ENCODE measurements around the gene PPARA.

The PPARA gene

DNA sequence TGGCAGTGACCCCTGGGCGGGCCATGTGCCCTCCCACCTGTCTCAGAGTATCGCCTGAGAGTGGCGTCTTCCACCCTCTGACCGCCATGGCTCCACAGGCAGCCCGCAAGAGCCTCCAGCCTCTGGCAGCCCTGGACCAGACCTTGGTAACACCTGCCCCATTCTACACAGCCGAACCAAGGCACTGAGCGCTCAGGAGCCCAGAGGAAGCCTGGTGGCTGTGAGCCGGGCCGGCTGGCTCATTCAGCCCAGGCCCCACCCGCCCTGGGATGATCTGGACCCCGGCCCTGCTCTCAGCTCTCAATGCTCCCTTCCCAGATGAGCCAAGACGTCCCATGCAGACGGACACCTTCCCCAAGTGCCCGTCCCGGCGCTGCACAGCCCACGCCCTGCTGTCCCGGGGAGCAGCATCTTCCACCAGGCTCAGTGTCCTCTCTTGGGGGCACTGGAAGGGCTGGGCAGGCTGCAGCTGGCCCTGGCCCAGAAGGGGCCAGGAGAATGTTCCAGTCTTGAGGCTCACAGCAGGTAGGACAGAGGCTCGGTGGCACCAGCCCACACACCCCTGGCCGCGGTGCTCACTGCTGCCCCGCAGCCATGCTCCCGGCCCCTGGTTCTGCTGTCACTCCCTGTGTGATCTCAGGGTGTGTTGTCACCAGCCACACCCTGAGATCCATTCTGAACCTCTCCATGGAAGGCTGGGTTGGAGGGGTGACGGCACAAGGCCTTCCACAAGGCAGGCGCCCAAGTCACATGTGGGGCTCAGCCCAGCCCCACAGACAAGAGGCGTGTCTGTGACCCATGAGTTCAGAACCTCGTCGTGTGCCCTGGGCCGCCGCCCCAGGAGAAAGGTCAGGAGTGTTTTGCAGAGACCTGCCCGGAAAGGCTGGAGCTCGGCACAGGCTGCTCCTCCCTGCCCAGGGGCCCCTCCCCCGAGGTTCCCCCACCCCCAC is 24.2 kb upstream of the PPARA start:
- no peak for TF ChIP-seq CREB1 (IDR thresholded peaks at IDR 0.05; ENCODE audit: low read depth)
- no peak for TF ChIP-seq FOXM1 (IDR thresholded peaks at IDR 0.05; ENCODE audit: borderline replicate concordance, low read depth)
- TF ChIP-seq, protein P1, sequence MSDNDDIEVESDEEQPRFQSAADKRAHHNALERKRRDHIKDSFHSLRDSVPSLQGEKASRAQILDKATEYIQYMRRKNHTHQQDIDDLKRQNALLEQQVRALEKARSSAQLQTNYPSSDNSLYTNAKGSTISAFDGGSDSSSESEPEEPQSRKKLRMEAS (IDR thresholded peaks at IDR 0.05) = no peak
- no peak for TF ChIP-seq YY1 (IDR thresholded peaks at IDR 0.05; ENCODE audit: low read depth)
- no peak for TF ChIP-seq TEAD4 (IDR thresholded peaks at IDR 0.05)
- TF ChIP-seq RAD21 (IDR thresholded peaks at IDR 0.05; ENCODE audit: low read depth) = no peak
- no peak for TF ChIP-seq TAF1 (IDR thresholded peaks at IDR 0.05; ENCODE audit: low read depth)
- TF ChIP-seq, protein P2, sequence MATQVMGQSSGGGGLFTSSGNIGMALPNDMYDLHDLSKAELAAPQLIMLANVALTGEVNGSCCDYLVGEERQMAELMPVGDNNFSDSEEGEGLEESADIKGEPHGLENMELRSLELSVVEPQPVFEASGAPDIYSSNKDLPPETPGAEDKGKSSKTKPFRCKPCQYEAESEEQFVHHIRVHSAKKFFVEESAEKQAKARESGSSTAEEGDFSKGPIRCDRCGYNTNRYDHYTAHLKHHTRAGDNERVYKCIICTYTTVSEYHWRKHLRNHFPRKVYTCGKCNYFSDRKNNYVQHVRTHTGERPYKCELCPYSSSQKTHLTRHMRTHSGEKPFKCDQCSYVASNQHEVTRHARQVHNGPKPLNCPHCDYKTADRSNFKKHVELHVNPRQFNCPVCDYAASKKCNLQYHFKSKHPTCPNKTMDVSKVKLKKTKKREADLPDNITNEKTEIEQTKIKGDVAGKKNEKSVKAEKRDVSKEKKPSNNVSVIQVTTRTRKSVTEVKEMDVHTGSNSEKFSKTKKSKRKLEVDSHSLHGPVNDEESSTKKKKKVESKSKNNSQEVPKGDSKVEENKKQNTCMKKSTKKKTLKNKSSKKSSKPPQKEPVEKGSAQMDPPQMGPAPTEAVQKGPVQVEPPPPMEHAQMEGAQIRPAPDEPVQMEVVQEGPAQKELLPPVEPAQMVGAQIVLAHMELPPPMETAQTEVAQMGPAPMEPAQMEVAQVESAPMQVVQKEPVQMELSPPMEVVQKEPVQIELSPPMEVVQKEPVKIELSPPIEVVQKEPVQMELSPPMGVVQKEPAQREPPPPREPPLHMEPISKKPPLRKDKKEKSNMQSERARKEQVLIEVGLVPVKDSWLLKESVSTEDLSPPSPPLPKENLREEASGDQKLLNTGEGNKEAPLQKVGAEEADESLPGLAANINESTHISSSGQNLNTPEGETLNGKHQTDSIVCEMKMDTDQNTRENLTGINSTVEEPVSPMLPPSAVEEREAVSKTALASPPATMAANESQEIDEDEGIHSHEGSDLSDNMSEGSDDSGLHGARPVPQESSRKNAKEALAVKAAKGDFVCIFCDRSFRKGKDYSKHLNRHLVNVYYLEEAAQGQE (IDR thresholded peaks at IDR 0.05; ENCODE audit: low read depth) = no peak
- TF ChIP-seq TCF12 (IDR thresholded peaks at IDR 0.05; ENCODE audit: low read depth) = no peak
- TF ChIP-seq CEBPB (IDR thresholded peaks at IDR 0.05) = no peak

DNA sequence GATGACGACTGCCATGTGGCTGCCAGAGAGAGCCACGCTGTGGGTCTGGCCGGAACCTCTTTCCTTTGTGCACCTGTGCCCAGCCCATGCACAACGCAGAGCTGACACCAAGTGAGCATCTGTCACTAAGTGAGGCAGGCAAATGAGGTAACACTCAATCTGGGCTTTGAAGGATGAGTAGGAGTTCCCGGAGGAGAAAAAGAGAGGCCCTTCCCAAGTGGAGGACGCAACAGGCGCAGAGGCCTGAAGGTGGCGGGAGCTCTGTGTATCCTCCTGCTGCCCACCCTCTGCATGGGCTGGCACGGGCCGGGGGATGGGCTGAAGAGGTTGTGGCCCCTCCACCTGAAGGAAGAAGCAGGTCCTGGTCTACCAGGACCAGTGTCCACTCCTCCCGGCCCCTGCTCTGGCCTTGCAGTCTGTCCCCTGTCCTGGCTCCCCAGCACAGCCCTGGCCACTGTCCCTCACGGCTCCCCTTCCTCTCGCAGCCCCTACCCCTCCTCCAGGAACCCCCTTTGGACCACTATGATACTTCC is 23.4 kb upstream of the PPARA start:
- TF ChIP-seq TCF12 (IDR thresholded peaks at IDR 0.05; ENCODE audit: low read depth) (no peak), RAD21 (IDR thresholded peaks at IDR 0.05; ENCODE audit: low read depth) (no peak), CREB1 (IDR thresholded peaks at IDR 0.05; ENCODE audit: low read depth) (no peak), TEAD4 (IDR thresholded peaks at IDR 0.05) (no peak), EP300 (IDR thresholded peaks at IDR 0.05; ENCODE audit: borderline replicate concordance) (no peak), ZBTB7A (IDR thresholded peaks at IDR 0.05; ENCODE audit: low read depth) (no peak), CEBPB (IDR thresholded peaks at IDR 0.05) (no peak), NFIC (IDR thresholded peaks at IDR 0.05) (no peak), FOXM1 (IDR thresholded peaks at IDR 0.05; ENCODE audit: borderline replicate concordance, low read depth) (no peak), EGR1 (IDR thresholded peaks at IDR 0.05) (no peak), TAF1 (IDR thresholded peaks at IDR 0.05; ENCODE audit: low read depth) (no peak), YY1 (IDR thresholded peaks at IDR 0.05; ENCODE audit: low read depth) (no peak)
- TF ChIP-seq, protein P3, sequence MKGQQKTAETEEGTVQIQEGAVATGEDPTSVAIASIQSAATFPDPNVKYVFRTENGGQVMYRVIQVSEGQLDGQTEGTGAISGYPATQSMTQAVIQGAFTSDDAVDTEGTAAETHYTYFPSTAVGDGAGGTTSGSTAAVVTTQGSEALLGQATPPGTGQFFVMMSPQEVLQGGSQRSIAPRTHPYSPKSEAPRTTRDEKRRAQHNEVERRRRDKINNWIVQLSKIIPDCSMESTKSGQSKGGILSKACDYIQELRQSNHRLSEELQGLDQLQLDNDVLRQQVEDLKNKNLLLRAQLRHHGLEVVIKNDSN (IDR thresholded peaks at IDR 0.05) = no peak
- TF ChIP-seq, protein P2 (IDR thresholded peaks at IDR 0.05; ENCODE audit: low read depth) = no peak
- TF ChIP-seq, protein P1 (IDR thresholded peaks at IDR 0.05) = no peak

DNA sequence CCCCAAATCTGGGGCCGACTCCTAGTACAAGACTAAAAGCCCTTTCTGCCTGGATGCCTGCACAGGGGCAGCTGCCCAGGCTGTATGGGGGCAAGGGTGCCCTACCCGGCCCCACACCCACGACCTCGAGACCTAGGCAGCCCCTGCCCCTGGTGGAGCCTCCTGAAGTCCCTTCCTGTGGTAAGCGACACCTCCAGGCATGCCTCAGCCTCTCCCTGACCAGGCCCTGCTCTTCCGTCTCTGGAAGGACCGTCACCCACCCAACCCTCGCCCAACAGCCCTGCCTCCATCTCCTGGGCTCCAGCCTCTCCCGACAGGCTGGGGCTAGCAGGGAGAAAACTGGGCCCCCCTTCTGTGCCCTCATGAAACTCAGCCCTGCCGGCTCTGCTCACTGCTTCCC is 22.8 kb upstream of the PPARA start:
- TF ChIP-seq ZBTB7A (IDR thresholded peaks at IDR 0.05; ENCODE audit: low read depth) (no peak), TAF1 (IDR thresholded peaks at IDR 0.05; ENCODE audit: low read depth) (no peak), RAD21 (IDR thresholded peaks at IDR 0.05; ENCODE audit: low read depth) (no peak), EP300 (IDR thresholded peaks at IDR 0.05; ENCODE audit: borderline replicate concordance) (no peak), TCF12 (IDR thresholded peaks at IDR 0.05; ENCODE audit: low read depth) (no peak), YY1 (IDR thresholded peaks at IDR 0.05; ENCODE audit: low read depth) (no peak), CREB1 (IDR thresholded peaks at IDR 0.05; ENCODE audit: low read depth) (no peak), CEBPB (IDR thresholded peaks at IDR 0.05) (no peak), EGR1 (IDR thresholded peaks at IDR 0.05) (no peak), TEAD4 (IDR thresholded peaks at IDR 0.05) (no peak), FOXM1 (IDR thresholded peaks at IDR 0.05; ENCODE audit: borderline replicate concordance, low read depth) (no peak), NFIC (IDR thresholded peaks at IDR 0.05) (no peak)
- TF ChIP-seq, protein P3 (IDR thresholded peaks at IDR 0.05) = no peak
- TF ChIP-seq, protein P1 (IDR thresholded peaks at IDR 0.05) = no peak
- TF ChIP-seq, protein P2 (IDR thresholded peaks at IDR 0.05; ENCODE audit: low read depth) = no peak
